Left lung (tissue), 10 donors: ENCODE data around the gene INKA2. TPM values are rescaled to one million over a fixed set of nuclear protein-coding genes. Genes with fewer than 3 reads are reported as not detected.

ENCODE experiments used
- ATAC-seq: fragments of 200-7000 bp; cut with Tn5 transposase; one replicate; pipeline ENCODE4 v1.9.1; 2020; ENCODE audit warnings: moderate library complexity
- DNase-seq, 4 donors: peaks; one replicate each; pipeline ENCODE4 v3.0.0-alpha.2; 2013 to 2020
- H3K27ac ChIP-seq, 2 donors: fragments of 200-600 bp; sonication (generic) in 1 of 2; one replicate each; pipeline versions ENCODE4 v1.5.0 to v1.8.0; 2020 to 2021
- H3K27me3 ChIP-seq, 2 donors: fragments of 200-600 bp; sonication (generic) in 1 of 2; one replicate each; pipeline versions ENCODE4 v1.5.0 to v1.8.0; 2020 to 2021
- H3K36me3 ChIP-seq, 2 donors: fragments of 200-600 bp; sonication (generic) in 1 of 2; one replicate each; pipeline versions ENCODE4 v1.5.0 to v1.8.0; 2020 to 2021
- H3K4me1 ChIP-seq, 2 donors: fragments of 200-600 bp; one replicate each; pipeline ENCODE4 v1.8.0; 2021
- H3K4me3 ChIP-seq, 2 donors: fragments of 200-600 bp; sonication (generic) in 1 of 2; one replicate each; pipeline versions ENCODE4 v1.5.0 to v1.8.0; 2020 to 2021; ENCODE audit warnings: mild to moderate bottlenecking in 1 of 2
- H3K9me3 ChIP-seq, 2 donors: fragments of 200-600 bp; sonication (generic) in 1 of 2; one replicate each; pipeline versions ENCODE4 v1.5.0 to v1.8.0; 2020 to 2021
- CTCF ChIP-seq, 2 donors: fragments of 200-600 bp; sonication (generic) in 1 of 2; IDR thresholded peaks; one replicate each; pipeline versions ENCODE4 v1.5.0 to v1.8.0; 2021; ENCODE audit warnings: antibody characterized with exemption in 2 of 2
- intact Hi-C, 2 donors: fragments of 100-400 bp; cut with DNase I; formaldehyde crosslinking; loops; one replicate each; pipeline versions ENCODE4 v1.11.2 to v1.14.2; 2022
- polyA plus RNA-seq, 6 donors: library from polyadenylated mRNA; unstranded; fragments of 120-200 nt; gene quantifications; one replicate each; pipeline ENCODE4 v1.2.1, GENCODE V29; 2013; ENCODE audit not compliant: insufficient read length in 6 of 6
- total RNA-seq, 2 donors: library from RNA; stranded (reverse); fragmentation: NEBNext Ultra II Directional; extraction: Animal tissue kit (Norgen Biotek cat#: 25700); gene quantifications; one replicate each; pipeline ENCODE4 v1.2.1, GENCODE V29; 2021
- donor health status: DM: no; HTN: yes; CAD: no.
- donor health status: DM: no; HTN: no; CAD: no.

Gene INKA2
- total and polyA plus RNA-seq, 8 donors, result 3.4 to 13.8 (median 5.1) TPM

GRCh38 chr1:111736548-111737215 lies 2.5 kb downstream of the INKA2 start:
- ATAC-seq (no peak), DNase-seq (peak in 1 of 4 donors; percentile 73)
- no peak for TF ChIP-seq CTCF (IDR thresholded peaks at IDR 0.05)
- Histone ChIP-seq H3K27me3 (peaks cover 0 to 19% of the 10 kb centered on the region in 2 donors), H3K27ac (peak overlapping the region in 1 of 2 donors; percentile 13), H3K4me3 (peak overlapping the region in 1 of 2 donors; percentile 73), H3K36me3 (no peaks in the 10 kb centered on the region), H3K9me3 (no peaks in the 10 kb centered on the region), H3K4me1 (peaks cover 5 to 86% of the 10 kb centered on the region in 2 donors)
- intact Hi-C loops, result no loop called here

GRCh38 chr1:111735858-111736544 lies 3.2 kb downstream of the INKA2 start:
- peak in 2 of 4 donors; percentile 57 to 82 for DNase-seq
- no peaks in the 10 kb centered on the region for H3K36me3 ChIP-seq
- TF ChIP-seq CTCF (IDR thresholded peaks at IDR 0.05), result no peak

GRCh38 chr1:111735321-111735720 lies 3.9 kb downstream of the INKA2 start:
- no peaks in the 10 kb centered on the region for H3K36me3 ChIP-seq
- H3K4me3 ChIP-seq, result no peak overlapping the region
- intact Hi-C loops, result no loop called here
- H3K27ac ChIP-seq, result no peak overlapping the region
- H3K27me3 ChIP-seq, result peaks cover 0 to 5% of the 10 kb centered on the region in 2 donors
- ATAC-seq (no peak), DNase-seq (no peak)
- no peaks in the 10 kb centered on the region for H3K9me3 ChIP-seq
- H3K4me1 ChIP-seq, result peaks cover 5 to 81% of the 10 kb centered on the region in 2 donors
- TF ChIP-seq CTCF (IDR thresholded peaks at IDR 0.05), result no peak

More at GRCh38 chr1:111735858-111736544, 3.2 kb downstream of the INKA2 start:
- peaks cover 5 to 87% of the 10 kb centered on the region in 2 donors for H3K4me1 ChIP-seq
- ATAC-seq, result no peak
- intact Hi-C loops, result no loop called here
- H3K9me3 ChIP-seq, result no peaks in the 10 kb centered on the region
- no peak overlapping the region for H3K4me3 ChIP-seq
- H3K27ac ChIP-seq, result peak overlapping the region in 1 of 2 donors; percentile 13
- H3K27me3 ChIP-seq, result peaks cover 0 to 12% of the 10 kb centered on the region in 2 donors

GRCh38 chr1:111734856-111735255 lies 4.3 kb downstream of the INKA2 start:
- peaks cover 5 to 79% of the 10 kb centered on the region in 2 donors for H3K4me1 ChIP-seq
- DNase-seq (no peak), ATAC-seq (no peak)
- H3K4me3 ChIP-seq, result no peak overlapping the region
- H3K36me3 ChIP-seq, result no peaks in the 10 kb centered on the region
- TF ChIP-seq CTCF (IDR thresholded peaks at IDR 0.05), result no peak
- no peaks in the 10 kb centered on the region for H3K9me3 ChIP-seq
- H3K27ac ChIP-seq, result peak overlapping the region in 1 of 2 donors; percentile 94
- peaks cover 0 to under 1% of the 10 kb centered on the region in 2 donors for H3K27me3 ChIP-seq
- intact Hi-C loops, result no loop called here

GRCh38 chr1:111734426-111734825 lies 4.8 kb downstream of the INKA2 start:
- intact Hi-C loops, result no loop called here
- Histone ChIP-seq H3K36me3 (no peaks in the 10 kb centered on the region), H3K9me3 (no peaks in the 10 kb centered on the region), H3K4me3 (no peak overlapping the region), H3K27me3 (no peaks in the 10 kb centered on the region), H3K27ac (peak overlapping the region in 1 of 2 donors; percentile 94), H3K4me1 (peaks cover 5 to 78% of the 10 kb centered on the region in 2 donors)
- DNase-seq (no peak), ATAC-seq (no peak)
- no peak for TF ChIP-seq CTCF (IDR thresholded peaks at IDR 0.05)
